ENCODE data around the gene PRSS21.

DNA sequence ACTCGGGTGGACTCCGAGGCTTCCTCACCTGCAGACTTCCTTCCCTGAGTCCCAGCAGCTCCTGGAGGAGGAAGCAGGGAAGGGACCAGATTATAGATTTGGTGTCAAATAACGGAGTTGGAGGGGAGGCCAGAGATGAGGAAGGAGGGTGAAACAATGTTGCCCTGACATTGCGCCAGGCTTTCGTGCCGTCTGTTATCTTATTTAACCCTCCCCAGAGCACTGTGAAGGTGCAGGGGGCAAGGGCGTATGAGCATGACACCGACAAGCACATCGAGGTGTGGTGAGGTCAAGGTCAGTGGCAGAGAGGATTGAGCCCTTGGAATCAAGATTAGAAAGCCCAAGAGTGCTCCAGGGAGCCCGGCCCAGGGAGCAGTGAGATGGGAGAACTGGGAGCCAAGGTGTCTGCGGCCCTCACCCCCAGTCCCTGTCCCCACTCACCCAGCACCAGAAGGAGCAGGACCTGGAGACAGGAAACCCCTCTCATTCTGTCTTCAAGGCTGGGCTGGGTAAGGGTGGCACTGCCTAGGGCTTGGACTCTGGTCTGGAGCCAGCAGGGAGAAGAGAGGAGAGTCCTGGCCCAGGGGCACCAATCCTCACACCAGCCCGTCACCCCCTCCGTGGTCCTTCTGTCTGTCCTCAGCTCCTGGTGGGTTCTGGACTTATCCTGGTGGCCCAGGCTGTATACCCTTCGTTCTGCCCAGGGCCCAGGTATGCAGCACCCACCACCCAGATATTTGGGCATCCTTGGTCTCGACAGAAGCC is 30.8 kb upstream of the PRSS21 start:
- no peak for TF ChIP-seq CEBPB (IDR thresholded peaks at IDR 0.05)
- TF ChIP-seq, protein P1, sequence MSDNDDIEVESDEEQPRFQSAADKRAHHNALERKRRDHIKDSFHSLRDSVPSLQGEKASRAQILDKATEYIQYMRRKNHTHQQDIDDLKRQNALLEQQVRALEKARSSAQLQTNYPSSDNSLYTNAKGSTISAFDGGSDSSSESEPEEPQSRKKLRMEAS (IDR thresholded peaks at IDR 0.05): no peak
